Pericardium fibroblast (primary cell): ENCODE data around the gene ALPG. TPM values are rescaled to one million over a fixed set of nuclear protein-coding genes. Genes with fewer than 3 reads are reported as not detected.

ENCODE experiments used
- total RNA-seq: library from RNA; depleted of rRNA; stranded (reverse); fragments of >200 nt; gene quantifications from 2 replicates; pipeline ENCODE4 v1.2.3, GENCODE V29; 2015

ALPG gene
- total RNA-seq, result not detected in 2 replicates

GRCh38 chr2:232406556-232407310, at the start of gene ALPG:
TSS of gene ALPG (plus strand) at chr2:232406844. CDS start at chr2:232406895, 51 bp downstream.

GRCh38 chr2:232378735-232379151, 27.9 kb upstream of the ALPG start, which contains the start of gene ALPP:
TSS of gene ALPP (plus strand) at chr2:232378751. CDS start at chr2:232378803, 52 bp downstream.

GRCh38 chr2:232455426-232456255, 49.0 kb downstream of the ALPG start, which contains the start of gene ALPI:
TSS of gene ALPI (plus strand) at chr2:232456153. CDS start at chr2:232456200, 47 bp downstream.

Other genes with a start within 250 kb of the ALPG start
- not detected in 2 replicates for gene ALPP, start 28.1 kb upstream of the ALPG start, total RNA-seq
- gene ALPI, start 49.3 kb downstream of the ALPG start, total RNA-seq, result not detected in 2 replicates
- gene ECEL1, start 81.0 kb downstream of the ALPG start, total RNA-seq, result not detected in 2 replicates
- gene PRSS56, start 113.5 kb downstream of the ALPG start, total RNA-seq, result not detected in 2 replicates
- gene CHRND, start 119.3 kb downstream of the ALPG start, total RNA-seq, result 0.26 TPM in 1 of 2 replicates, not detected in the other
- 0.77 TPM in 1 of 2 replicates, not detected in the other for gene CHRNG, start 132.8 kb downstream of the ALPG start, total RNA-seq
- gene TIGD1, start 143.7 kb downstream of the ALPG start, total RNA-seq, result 2.3 and 2.6 TPM in 2 replicates
- gene EIF4E2, start 143.8 kb downstream of the ALPG start, total RNA-seq, result 43.6 and 83.4 TPM in 2 replicates
- gene EFHD1, start 226.8 kb downstream of the ALPG start, total RNA-seq, result 0.26 and 1.1 TPM in 2 replicates